ENCODE results near the gene GFRA1.

The GFRA1 gene

DNA sequence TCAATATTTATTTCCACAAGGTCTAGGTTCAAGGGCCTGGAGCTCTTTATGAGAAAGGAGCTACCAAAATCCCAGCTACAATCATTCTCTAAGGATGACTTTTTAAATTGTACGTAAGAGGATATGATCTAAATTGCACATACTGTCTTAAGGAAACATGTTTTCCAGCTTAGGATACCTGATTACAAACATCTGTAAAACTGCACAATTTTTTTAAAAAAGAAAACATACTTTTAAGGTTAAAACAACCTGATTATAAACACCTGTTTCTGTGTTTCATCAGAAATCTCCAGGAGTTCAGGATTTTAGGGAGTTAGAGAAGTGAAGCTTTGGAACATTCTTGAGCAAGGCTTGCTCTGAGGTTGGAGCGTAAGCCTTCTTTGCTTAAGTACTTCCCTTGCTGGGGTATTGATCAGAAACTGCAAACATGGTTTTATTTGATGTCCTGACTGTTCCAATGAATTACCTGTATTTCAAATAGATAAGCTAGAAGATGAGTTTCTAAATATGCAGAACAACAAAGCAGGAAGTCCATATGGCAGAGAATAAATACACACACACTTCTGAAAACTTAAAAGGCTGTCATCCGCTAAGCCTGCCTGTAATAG, 248.6 kb downstream of the GFRA1 start:
- TF ChIP-seq, protein P1, sequence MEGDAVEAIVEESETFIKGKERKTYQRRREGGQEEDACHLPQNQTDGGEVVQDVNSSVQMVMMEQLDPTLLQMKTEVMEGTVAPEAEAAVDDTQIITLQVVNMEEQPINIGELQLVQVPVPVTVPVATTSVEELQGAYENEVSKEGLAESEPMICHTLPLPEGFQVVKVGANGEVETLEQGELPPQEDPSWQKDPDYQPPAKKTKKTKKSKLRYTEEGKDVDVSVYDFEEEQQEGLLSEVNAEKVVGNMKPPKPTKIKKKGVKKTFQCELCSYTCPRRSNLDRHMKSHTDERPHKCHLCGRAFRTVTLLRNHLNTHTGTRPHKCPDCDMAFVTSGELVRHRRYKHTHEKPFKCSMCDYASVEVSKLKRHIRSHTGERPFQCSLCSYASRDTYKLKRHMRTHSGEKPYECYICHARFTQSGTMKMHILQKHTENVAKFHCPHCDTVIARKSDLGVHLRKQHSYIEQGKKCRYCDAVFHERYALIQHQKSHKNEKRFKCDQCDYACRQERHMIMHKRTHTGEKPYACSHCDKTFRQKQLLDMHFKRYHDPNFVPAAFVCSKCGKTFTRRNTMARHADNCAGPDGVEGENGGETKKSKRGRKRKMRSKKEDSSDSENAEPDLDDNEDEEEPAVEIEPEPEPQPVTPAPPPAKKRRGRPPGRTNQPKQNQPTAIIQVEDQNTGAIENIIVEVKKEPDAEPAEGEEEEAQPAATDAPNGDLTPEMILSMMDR (IDR thresholded peaks at IDR 0.05): no peak

GRCh38 chr10:116017405-116017804, 255.6 kb downstream of the GFRA1 start:
- TF ChIP-seq, protein P1 (IDR thresholded peaks at IDR 0.05): no peak

DNA sequence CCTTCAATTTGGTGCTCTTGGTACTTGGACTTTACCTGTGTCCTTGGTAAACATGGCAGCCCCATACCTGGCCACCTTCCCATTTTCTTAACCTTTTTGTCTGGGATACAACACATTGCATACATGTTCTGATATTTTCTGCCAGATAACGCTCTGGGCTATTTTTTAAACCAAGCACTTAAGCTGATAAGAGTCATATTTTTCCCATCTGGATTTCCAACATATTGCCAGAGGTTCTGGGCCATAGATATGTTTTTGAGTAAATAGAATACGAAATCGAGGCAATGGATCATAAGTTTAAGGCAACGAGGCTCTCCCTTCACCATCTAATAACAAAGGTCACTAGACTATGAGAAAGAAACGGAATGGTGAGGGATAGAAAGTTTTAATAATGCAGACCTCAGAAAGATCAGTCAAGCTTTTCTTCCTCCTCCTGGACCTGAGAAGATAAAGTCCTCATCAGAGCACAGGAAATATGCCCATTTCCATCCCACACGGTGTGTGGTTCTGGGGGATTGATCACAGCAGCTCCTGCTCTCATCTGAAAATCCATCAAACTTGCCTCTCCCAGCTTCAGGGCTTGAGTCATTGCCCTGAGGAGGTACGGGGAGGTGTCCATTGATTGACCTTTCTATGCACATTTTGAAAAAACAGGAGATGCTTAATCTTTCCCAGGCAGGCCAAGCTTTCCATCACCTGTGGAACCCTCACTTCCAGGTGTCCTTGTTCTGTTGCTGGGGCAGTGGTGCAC, 257.2 kb downstream of the GFRA1 start:
- TF ChIP-seq, protein P1 (IDR thresholded peaks at IDR 0.05): no peak

- TF ChIP-seq, protein P1 (IDR thresholded peaks at IDR 0.05): no peak
These were observed 258.0 kb downstream of the GFRA1 start for GRCh38 chr10:116014871-116015582.

DNA sequence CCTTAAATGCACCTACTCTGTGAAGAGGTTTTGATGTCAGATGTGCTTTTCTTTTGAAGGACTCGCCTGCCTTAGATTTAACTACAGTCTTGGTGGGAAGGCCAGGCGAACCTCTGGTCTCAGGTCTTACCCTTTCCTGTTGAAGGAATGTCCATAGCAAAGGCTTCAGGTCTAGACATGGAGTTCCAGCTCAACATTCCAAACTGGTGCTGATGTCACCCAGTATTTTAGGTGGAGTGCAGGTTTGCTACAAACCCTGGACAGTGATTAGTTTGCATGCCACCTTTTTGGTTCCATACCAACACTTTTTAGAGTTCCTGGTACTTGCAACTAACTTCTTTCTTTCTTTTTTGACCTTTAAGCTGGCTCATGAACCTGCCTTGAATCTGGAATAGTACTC, 258.7 kb downstream of the GFRA1 start:
- TF ChIP-seq, protein P1 (IDR thresholded peaks at IDR 0.05): no peak

- TF ChIP-seq, protein P1 (IDR thresholded peaks at IDR 0.05): no peak
These were observed 261.1 kb downstream of the GFRA1 start for GRCh38 chr10:116011929-116012328.

GRCh38 chr10:116007256-116007891, 265.6 kb downstream of the GFRA1 start:
- TF ChIP-seq, protein P1 (IDR thresholded peaks at IDR 0.05): no peak

All from LNCAP (cell line).